NCI-H2196 treated with DMSO at 0.1 percent for 48 hours (cell line): Measurements from ENCODE around the gene HSD17B8.
A peak's percentile ranks its signal among the peaks of the same experiment; 100 is the strongest.

Experiments
- DNase-seq: peaks from one replicate; lab custom pipeline; 2025; ENCODE audit not compliant: unreplicated experiment; lab: John Stamatoyannopoulos, UW

The HSD17B8 gene

DNA sequence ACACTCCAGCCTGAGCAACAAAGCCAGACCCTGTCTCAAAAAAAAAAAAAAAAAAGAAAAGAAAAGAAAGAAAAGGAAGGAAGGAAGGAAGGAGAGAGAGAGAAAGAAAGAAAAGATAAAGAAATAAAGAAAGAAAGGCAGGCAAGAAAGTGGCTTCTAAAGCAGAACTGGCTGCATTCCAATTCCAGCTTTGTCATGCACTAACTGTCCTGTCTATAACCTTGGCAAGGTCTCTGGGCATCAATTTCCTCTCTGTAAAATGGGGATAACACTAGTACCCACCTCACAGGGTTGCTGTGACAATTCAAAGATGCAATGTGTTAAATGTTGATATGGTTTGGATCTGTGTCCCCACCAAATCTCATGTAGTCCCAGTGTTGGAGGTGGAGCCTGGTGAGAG is 31.9 kb downstream of the HSD17B8 start:
- no peak for DNase-seq

DNA sequence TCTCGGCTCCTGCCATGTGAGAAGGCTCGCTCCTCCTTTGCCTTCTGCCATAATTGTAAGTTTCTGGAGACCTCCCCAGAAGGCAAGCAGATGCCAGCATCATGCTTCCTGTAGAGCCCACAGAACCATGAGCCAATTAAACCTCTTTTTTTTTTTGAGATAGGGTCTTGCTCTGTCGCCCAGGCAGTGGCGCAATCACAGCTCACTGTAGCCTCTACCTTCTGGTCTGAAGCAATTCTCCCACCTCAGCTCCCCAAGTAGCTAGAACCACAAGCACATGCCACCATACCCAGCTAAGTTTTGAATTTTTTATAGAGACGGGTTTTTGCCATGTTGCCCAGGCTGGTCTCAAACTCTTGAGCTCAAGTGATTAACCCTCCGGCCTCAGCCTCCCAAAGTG is 32.4 kb downstream of the HSD17B8 start:
- no peak for DNase-seq

DNA sequence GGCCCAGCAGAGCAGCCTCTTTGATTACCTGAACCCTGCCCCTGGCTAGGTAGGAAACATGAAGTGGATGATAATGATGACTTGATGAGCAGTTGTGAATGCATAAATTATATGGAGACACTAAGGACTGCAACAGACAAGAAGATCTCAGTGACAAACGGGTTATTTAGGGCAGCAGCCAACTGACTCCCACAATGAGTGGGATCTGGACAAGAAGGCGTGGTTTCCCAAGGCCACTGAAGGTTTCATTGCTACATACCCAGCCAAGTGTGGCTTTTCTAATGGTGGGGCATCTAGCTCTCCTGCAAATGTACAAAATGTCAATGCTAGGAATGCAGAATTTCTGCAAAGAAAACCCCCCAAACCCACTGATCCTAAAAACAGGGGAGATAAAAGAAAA is 33.3 kb downstream of the HSD17B8 start:
- no peak for DNase-seq

DNA sequence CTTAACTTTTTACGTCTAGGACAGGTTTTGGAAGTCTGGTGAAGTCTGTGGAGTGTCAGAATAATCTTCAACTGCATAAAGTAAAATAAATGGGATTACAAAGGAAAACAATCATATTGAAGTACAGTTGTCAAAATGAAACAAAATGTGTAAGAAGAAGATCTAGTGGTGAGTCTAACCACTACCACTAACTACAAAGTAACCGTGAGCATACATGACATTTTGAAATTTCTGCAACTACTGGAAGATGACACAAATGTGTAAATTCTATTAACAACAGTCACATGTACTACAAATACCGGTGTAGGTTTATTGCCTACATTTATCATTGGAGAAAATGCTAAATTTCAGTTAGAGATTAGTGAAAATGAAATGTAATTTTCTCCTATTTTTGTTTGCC is 37.5 kb downstream of the HSD17B8 start:
- no peak for DNase-seq

DNA sequence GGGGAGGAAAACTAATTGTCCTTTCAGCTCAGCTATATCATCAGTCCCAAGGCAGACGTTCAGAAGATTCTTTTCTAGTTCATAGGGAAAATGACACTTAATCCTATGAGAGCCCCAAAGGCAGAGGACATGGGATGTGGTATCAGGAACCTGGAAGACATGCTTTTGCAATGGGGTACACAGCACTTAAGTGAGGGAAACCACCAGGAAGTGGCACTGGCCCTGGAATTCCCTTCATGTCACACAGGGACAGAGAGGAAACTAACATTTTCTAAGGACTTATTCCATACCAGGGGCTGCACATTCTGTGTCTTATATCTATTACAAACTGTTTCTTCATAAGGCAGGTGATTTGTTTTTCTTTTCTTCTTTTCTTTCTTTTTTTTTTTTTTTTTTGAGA is 39.0 kb downstream of the HSD17B8 start:
- no peak for DNase-seq

DNA sequence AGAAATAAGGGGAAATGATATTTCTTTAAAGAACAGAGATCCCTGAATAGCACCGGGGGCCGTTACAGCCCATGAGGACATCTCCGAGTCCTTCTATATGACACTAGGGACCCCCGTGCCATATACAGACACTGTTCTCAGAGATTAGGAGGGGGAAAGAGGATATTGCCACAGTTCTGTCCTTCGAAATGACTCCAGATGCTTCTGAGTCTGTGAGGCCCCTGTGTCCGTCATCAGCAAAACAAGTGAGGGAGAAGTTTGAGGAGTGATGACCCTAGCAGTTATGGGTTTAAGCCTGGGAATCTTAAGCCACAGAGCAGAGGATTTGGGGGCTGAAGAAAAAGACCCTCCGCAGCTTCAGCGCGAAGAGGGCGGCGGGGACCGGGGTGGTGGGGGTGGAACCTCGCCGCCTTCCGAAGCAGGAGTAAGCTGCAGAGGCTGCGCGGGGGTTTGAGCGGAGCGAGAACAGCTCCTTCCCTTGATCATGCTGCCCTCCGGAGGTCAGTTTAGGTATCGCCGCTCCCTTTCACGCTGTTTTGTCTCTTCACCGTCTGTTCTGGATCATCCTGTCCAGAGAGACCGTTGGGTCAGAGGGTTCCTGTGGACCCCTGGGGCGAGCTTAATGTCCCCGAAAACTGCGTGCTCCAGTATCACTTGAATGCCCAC is 43.7 kb downstream of the HSD17B8 start:
- DNase-seq: peak; percentile 77

DNA sequence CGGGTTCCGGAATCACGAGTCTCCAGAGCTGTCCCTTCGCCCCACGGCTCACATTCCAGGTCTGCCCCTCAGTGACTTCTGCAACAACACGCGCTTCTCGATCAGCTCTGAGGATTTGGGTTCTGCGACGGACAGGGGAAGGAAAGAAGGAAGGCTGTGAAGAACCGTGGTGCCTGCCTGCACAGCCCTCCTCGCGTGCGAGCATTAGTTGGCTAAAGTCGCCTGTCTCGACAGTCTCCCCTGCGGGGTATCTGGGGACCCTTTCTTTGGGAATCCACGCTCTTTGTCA is 44.1 kb downstream of the HSD17B8 start:
- DNase-seq: no peak

DNA sequence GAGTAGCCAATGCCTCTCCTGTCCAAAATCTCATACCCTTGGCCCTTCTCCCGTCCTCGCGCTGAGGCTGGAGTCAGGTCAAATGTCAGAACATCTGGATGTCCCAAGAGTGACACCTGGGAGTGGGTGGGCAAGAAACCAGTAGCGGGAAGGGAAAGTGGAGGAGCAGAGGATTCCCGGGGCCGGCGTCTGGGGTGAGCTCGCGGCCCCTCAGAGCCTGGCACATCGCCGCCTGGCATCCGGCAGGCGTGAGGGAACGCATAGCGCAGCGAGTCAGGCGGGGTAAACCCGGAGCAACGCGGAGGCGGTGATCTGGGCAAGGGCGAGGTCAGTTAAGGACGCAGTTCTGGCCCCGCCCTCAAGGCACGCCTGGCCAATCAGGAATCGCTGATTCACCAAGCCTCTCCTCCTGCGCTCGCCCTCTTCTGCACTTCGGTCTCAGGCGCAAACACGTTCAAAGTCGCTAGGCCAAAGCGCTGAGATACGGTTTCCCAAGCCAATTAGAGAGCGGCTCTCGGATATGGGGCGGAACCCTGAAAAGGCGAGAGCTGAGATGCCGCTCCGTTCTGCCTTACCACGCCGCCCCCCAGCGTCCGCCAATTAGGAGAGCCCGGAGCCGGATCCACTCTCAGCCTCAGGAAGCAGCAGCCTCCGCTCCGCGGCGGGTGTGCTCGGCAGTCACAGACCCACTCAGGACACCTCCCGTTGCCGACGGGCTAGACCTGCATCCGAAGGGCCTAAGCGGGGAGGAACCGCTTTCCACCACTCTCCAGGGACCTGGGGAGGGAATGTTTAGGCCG is 44.7 kb downstream of the HSD17B8 start:
- peak; percentile 100 for DNase-seq

DNA sequence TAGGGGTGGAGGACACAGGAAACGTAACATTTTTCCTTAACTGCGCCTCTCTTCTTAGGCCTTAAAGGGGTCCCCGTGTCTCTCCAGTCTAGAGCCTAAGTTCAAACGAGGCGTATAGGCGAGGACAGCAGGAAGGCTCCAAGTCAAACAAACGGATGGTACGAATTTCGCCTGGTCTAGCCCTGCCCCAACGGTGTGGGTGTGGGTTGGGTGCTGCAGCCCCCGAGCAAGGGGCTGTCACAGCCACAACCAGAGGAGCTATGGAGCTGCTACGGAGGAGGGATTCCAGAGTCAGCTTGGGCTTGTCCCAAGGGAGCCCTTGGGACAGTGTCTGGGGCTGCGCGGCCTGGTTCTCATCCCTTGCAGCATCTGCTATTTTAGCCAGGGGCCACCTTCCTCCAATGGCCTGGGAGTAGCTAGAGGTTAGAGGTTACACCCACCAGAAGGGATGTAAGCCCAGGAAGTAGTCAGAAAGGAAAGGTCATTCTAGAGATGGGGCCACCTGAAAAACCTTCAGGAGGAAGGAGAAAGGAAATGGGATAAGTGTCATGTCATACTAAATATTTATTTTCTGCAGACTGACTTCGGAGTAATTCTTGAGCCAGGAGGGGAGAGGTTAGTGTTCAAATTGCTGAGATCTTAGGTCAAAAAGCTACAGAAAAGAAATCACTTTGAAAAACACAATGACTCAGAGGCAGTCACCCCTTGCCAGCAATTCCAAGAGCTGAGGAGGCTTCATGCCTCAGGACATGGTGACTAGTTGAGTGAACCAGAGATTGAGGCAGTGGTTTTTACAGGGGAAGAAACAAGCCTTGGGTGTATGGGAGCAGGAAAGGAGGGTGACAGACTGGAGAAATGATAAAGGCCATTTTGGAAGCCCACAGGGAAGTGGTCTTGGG is 45.5 kb downstream of the HSD17B8 start:
- no peak for DNase-seq

DNA sequence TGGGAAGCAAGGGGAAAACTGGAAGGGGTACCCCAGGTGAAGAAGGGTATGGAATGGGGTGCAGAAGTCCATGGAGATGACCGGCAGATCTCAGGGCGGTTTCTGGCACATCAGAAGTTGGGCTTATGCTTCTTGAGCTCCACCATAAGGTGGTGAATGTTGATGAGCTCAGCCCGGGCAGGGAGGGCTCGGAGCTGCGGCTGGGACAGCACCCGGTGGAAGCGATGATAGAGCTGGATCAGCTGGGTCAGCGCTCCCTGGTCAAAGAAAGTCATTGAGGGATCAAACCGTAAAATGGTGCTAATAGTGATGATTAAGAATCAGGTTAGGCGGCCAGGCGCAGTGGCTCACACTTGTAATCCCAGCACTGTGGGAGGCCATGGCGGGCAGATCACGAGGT is 46.3 kb downstream of the HSD17B8 start:
- no peak for DNase-seq

DNA sequence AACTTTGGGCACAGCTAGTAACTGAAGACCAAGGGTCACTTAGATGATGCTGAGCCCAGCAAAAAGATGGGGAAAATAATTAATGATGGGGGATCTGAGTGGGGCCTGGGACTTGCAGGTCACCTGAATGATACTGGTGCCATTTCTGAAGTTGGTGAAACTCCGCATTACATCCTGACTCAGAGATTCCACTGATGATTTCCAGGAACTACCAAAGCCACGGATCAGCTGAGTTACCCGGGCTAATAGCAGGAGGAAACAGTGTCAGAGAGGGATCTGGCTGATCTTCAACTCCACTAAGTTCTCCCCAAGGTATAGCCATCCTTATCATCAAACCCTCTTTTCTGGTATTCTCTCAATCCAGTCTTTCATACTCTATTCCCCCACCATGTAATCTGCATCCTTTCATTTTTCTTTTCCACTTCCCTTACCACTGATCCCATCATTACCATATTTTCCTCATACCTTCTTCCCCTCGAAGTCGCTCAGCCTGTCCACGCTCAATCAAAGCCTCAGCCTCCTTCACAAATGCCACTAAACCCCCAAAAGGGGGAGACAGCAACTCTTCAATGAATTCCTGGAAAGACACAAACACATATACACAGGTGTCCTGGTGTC is 47.0 kb downstream of the HSD17B8 start:
- no peak for DNase-seq

DNA sequence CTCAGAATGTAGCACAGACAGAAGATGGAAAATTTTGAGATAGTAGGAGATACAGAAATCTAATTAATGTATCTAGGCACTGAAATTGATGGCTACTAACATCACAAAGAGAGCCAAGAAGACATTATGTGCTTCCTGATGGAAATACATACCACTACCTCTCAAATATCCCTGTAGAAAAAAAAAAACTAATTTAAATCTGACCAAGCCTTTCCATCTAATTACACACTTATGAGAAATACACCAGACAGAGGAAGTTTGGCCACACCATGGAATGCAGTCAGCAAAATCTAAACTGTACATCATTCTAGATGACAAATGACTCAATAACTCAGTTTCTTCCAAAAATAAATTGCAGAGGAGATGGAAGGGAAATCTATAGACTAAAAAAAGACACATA is 48.3 kb downstream of the HSD17B8 start:
- no peak for DNase-seq

DNA sequence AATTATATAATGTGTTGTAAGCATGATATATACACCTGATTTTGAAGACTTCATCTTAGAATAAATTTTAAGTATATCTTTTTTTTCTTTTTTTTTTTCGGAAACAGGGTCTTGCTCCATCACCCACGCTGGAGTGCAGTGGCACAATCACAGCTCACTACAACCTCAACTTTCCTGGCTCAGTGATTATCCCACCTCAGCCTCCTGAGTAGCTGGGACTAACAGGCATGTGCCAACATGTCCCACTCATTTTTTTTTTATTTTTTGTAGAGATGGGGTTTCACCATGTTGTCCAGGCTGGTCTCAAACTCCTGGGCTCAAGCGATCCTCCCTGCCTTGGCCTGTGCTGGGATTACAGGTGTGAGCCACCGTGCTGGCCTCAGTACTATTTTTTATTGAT is 50.1 kb downstream of the HSD17B8 start:
- DNase-seq: no peak
